Type B pancreatic cell (in vitro differentiated cells): ENCODE data around the gene GRIN2A. TPM values are rescaled to one million over a fixed set of nuclear protein-coding genes. Genes with fewer than 3 reads are reported as not detected.

ENCODE experiments used
- DNase-seq: peaks from one replicate; pipeline ENCODE4 v3.0.0; 2021; ENCODE audit warnings: mixed read lengths; ENCODE audit not compliant: unreplicated experiment; ENCODE audit errors: extremely low spot score
- H3K27ac Mint-ChIP-seq: 2 replicates; pipeline ENCODE4 v1.8.0; 2021; ENCODE audit warnings: mild to moderate bottlenecking, mixed read lengths
- H3K27me3 Mint-ChIP-seq: 2 replicates; pipeline ENCODE4 v1.8.0; 2021; ENCODE audit warnings: mixed read lengths
- H3K36me3 Mint-ChIP-seq: 2 replicates; pipeline ENCODE4 v1.8.0; 2021; ENCODE audit warnings: mixed read lengths
- H3K4me1 Mint-ChIP-seq: one replicate; pipeline ENCODE4 v1.8.0; 2021; ENCODE audit warnings: mixed read lengths; ENCODE audit not compliant: unreplicated experiment
- H3K4me3 Mint-ChIP-seq: 2 replicates; pipeline ENCODE4 v1.8.0; 2021; ENCODE audit warnings: mild to moderate bottlenecking, mixed read lengths
- H3K9me3 Mint-ChIP-seq: 2 replicates; pipeline ENCODE4 v1.8.0; 2021; ENCODE audit warnings: mixed read lengths
- total RNA-seq: library from RNA; stranded (reverse); gene quantifications from 2 replicates; pipeline ENCODE4 v1.2.1, GENCODE V29; 2021; ENCODE audit warnings: low replicate concordance
- TF ChIP-seq, protein P1 (sequence below): fragments of 200-600 bp; sonication (generic); conservative IDR thresholded peaks from 2 replicates; pipeline ENCODE4 v1.5.0; 2021; ENCODE audit warnings: antibody characterized with exemption, mild to moderate bottlenecking

GRIN2A gene
- total RNA-seq, 1 donor from 2014 or later: 7.1 TPM

- no peak overlapping the region for H3K4me3 Mint-ChIP-seq
These were observed 368.6 kb downstream of the GRIN2A start for GRCh38 chr16:9813665-9814064.

DNA sequence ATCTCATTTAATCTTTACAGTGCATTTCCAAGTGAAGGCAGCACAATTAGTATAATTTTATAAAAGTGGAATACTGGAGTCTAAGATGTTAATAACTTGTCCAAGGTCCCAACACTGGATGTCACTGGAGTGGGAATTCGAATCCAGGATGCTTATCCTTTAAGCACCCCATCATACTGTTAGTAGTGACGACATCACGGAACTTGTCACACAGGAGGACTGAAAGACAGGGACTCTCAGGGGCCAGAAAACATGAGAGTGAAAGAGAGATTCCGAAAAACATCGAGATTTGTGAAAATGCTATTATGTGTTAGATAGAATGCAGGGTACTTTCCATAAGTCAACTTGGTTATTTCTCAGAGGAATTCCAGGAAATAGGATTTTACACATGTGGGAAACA is 374.0 kb downstream of the GRIN2A start:
- TF ChIP-seq, protein P1, sequence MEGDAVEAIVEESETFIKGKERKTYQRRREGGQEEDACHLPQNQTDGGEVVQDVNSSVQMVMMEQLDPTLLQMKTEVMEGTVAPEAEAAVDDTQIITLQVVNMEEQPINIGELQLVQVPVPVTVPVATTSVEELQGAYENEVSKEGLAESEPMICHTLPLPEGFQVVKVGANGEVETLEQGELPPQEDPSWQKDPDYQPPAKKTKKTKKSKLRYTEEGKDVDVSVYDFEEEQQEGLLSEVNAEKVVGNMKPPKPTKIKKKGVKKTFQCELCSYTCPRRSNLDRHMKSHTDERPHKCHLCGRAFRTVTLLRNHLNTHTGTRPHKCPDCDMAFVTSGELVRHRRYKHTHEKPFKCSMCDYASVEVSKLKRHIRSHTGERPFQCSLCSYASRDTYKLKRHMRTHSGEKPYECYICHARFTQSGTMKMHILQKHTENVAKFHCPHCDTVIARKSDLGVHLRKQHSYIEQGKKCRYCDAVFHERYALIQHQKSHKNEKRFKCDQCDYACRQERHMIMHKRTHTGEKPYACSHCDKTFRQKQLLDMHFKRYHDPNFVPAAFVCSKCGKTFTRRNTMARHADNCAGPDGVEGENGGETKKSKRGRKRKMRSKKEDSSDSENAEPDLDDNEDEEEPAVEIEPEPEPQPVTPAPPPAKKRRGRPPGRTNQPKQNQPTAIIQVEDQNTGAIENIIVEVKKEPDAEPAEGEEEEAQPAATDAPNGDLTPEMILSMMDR: no peak
- no peaks in the 10 kb centered on the region for H3K9me3 Mint-ChIP-seq
- no peak for DNase-seq
- H3K4me3 Mint-ChIP-seq: no peak overlapping the region
- H3K27me3 Mint-ChIP-seq: peaks cover 5% of the 10 kb centered on the region
- H3K36me3 Mint-ChIP-seq: no peaks in the 10 kb centered on the region
- no peaks in the 10 kb centered on the region for H3K4me1 Mint-ChIP-seq
- H3K27ac Mint-ChIP-seq: no peak overlapping the region

More at GRCh38 chr16:9813665-9814064, 368.6 kb downstream of the GRIN2A start:
- Mint-ChIP-seq H3K27ac (no peak overlapping the region), H3K27me3 (peaks cover 12% of the 10 kb centered on the region), H3K36me3 (no peaks in the 10 kb centered on the region), H3K4me1 (no peaks in the 10 kb centered on the region), H3K9me3 (no peaks in the 10 kb centered on the region)
- DNase-seq: no peak
- TF ChIP-seq, protein P1: no peak

DNA sequence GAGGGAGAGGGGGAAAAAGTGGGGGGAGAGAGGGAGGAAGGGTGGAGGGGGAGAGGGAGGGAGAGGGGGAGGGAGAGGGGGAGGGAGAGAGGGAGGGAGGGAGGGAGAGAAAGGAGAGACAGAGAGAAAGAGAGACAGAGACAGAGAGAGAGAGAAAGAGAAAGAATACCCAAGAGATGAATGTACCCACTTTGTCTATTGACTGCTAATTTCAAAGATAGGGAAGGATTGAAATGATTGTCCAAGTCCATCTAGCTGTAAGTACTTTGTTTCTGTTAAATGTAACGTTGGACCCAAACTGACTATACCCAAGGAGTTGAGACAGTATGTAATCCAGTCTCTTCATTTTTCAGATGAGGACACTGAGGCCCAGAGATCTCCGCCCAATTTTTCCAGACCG is 374.9 kb downstream of the GRIN2A start:
- no peak overlapping the region for H3K4me3 Mint-ChIP-seq
- H3K9me3 Mint-ChIP-seq: no peaks in the 10 kb centered on the region
- no peak for DNase-seq
- no peaks in the 10 kb centered on the region for H3K4me1 Mint-ChIP-seq
- no peaks in the 10 kb centered on the region for H3K36me3 Mint-ChIP-seq
- no peak overlapping the region for H3K27ac Mint-ChIP-seq
- TF ChIP-seq, protein P1: no peak
- peaks cover 5% of the 10 kb centered on the region for H3K27me3 Mint-ChIP-seq

DNA sequence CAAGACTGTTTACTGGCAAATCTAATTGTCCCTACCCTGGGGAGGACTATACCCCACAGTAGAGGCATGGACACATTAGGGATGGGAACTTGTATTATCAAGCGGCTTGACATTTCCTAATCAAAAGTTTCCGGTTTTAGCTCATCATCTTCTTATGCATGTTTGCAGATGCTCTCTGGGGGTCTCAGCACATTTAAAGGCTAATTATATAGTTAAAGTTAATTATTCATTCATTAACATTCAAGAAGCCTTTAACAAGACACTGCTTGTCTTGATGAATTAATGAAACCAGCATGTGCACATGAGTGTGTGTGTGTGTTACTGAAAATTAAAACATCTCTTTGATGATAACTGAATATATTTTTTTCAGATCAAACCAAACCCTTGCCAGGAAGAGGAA is 377.1 kb downstream of the GRIN2A start:
- TF ChIP-seq, protein P1: no peak
- Mint-ChIP-seq H3K4me3 (no peak overlapping the region), H3K4me1 (no peaks in the 10 kb centered on the region), H3K36me3 (no peaks in the 10 kb centered on the region), H3K27ac (no peak overlapping the region), H3K9me3 (no peaks in the 10 kb centered on the region), H3K27me3 (peaks cover 5% of the 10 kb centered on the region)
- no peak for DNase-seq

GRCh38 chr16:9802160-9802559 is 380.1 kb downstream of the GRIN2A start:
- peaks cover 5% of the 10 kb centered on the region for H3K27me3 Mint-ChIP-seq
- no peaks in the 10 kb centered on the region for H3K4me1 Mint-ChIP-seq
- H3K27ac Mint-ChIP-seq: no peak overlapping the region
- H3K36me3 Mint-ChIP-seq: no peaks in the 10 kb centered on the region
- TF ChIP-seq, protein P1: no peak
- no peak overlapping the region for H3K4me3 Mint-ChIP-seq
- no peak for DNase-seq
- no peaks in the 10 kb centered on the region for H3K9me3 Mint-ChIP-seq

DNA sequence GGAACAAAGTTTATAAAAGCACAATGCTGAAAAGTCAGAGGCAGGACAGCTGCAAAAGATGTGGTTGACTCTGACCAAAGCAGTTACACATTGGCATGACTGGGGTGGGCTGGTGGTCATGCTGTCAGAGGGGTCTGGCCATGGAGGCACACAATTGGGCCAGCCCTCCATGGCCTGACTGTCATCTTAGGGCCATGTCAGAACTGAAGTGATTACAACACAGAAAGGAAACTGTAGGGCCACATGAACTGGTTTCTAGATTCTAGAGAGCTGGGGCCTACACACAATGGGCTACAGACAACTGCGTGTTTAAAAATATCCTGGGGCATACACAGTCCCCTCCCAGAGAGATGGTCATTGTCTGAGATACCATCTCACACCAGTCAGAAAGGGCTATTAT is 380.6 kb downstream of the GRIN2A start:
- no peaks in the 10 kb centered on the region for H3K4me1 Mint-ChIP-seq
- H3K36me3 Mint-ChIP-seq: no peaks in the 10 kb centered on the region
- H3K9me3 Mint-ChIP-seq: no peaks in the 10 kb centered on the region
- no peak overlapping the region for H3K4me3 Mint-ChIP-seq
- H3K27me3 Mint-ChIP-seq: peaks cover 7% of the 10 kb centered on the region
- TF ChIP-seq, protein P1: no peak
- DNase-seq: no peak
- H3K27ac Mint-ChIP-seq: no peak overlapping the region
